Type B pancreatic cell (in vitro differentiated cells): ENCODE results near the gene SELENOI. TPM values are rescaled to one million over a fixed set of nuclear protein-coding genes. Genes with fewer than 3 reads are reported as not detected.
"Not testable (repeated sequence)": the region's sequence is repeated elsewhere in the genome, so short reads cannot be mapped to it uniquely, and the experiment has no call there.

Experiments
- DNase-seq: peaks from one replicate; pipeline ENCODE4 v3.0.0; 2021; ENCODE audit warnings: mixed read lengths; ENCODE audit not compliant: unreplicated experiment; ENCODE audit errors: extremely low spot score
- H3K27ac Mint-ChIP-seq: 2 replicates; pipeline ENCODE4 v1.8.0; 2021; ENCODE audit warnings: mild to moderate bottlenecking, mixed read lengths
- H3K27me3 Mint-ChIP-seq: 2 replicates; pipeline ENCODE4 v1.8.0; 2021; ENCODE audit warnings: mixed read lengths
- H3K36me3 Mint-ChIP-seq: 2 replicates; pipeline ENCODE4 v1.8.0; 2021; ENCODE audit warnings: mixed read lengths
- H3K4me1 Mint-ChIP-seq: one replicate; pipeline ENCODE4 v1.8.0; 2021; ENCODE audit warnings: mixed read lengths; ENCODE audit not compliant: unreplicated experiment
- H3K4me3 Mint-ChIP-seq: 2 replicates; pipeline ENCODE4 v1.8.0; 2021; ENCODE audit warnings: mild to moderate bottlenecking, mixed read lengths
- H3K9me3 Mint-ChIP-seq: 2 replicates; pipeline ENCODE4 v1.8.0; 2021; ENCODE audit warnings: mixed read lengths
- CTCF ChIP-seq: fragments of 200-600 bp; sonication (generic); conservative IDR thresholded peaks from 2 replicates; pipeline ENCODE4 v1.5.0; 2021; ENCODE audit warnings: antibody characterized with exemption, mild to moderate bottlenecking
- total RNA-seq: library from RNA; stranded (reverse); gene quantifications from 2 replicates; pipeline ENCODE4 v1.2.1, GENCODE V29; 2021; ENCODE audit warnings: low replicate concordance

Gene SELENOI
- total RNA-seq, 1 donor from 2014 or later, result 38.8 TPM

GRCh38 chr2:26300234-26300925 lies 45.6 kb upstream of the SELENOI start:
- H3K27ac Mint-ChIP-seq, result no peak overlapping the region
- H3K9me3 Mint-ChIP-seq, result no peaks in the 10 kb centered on the region
- peaks cover 3% of the 10 kb centered on the region for H3K4me1 Mint-ChIP-seq
- TF ChIP-seq CTCF, result no peak
- H3K36me3 Mint-ChIP-seq, result no peaks in the 10 kb centered on the region
- H3K27me3 Mint-ChIP-seq, result peaks cover 3% of the 10 kb centered on the region
- no peak for DNase-seq
- no peak overlapping the region for H3K4me3 Mint-ChIP-seq

- peaks cover 7% of the 10 kb centered on the region for H3K4me1 Mint-ChIP-seq
- no peaks in the 10 kb centered on the region for H3K36me3 Mint-ChIP-seq
- no peaks in the 10 kb centered on the region for H3K9me3 Mint-ChIP-seq
- H3K27me3 Mint-ChIP-seq, result no peaks in the 10 kb centered on the region
- H3K4me3 Mint-ChIP-seq, result no peak overlapping the region
- no peak for DNase-seq
- TF ChIP-seq CTCF, result no peak
- H3K27ac Mint-ChIP-seq, result no peak overlapping the region
Observed at GRCh38 chr2:26302846-26303245, 43.1 kb upstream of the SELENOI start.

- not testable (repeated sequence) for H3K9me3 Mint-ChIP-seq, H3K27ac Mint-ChIP-seq, H3K4me1 Mint-ChIP-seq, H3K27me3 Mint-ChIP-seq, DNase-seq, H3K36me3 Mint-ChIP-seq, H3K4me3 Mint-ChIP-seq
Observed at GRCh38 chr2:26305094-26305493, 40.8 kb upstream of the SELENOI start.

GRCh38 chr2:26305540-26305939 lies 40.4 kb upstream of the SELENOI start:
- Mint-ChIP-seq H3K27ac (no peak overlapping the region), H3K4me1 (peaks cover 7% of the 10 kb centered on the region), H3K9me3 (no peaks in the 10 kb centered on the region), H3K27me3 (no peaks in the 10 kb centered on the region), H3K4me3 (no peak overlapping the region), H3K36me3 (no peaks in the 10 kb centered on the region)
- DNase-seq, result no peak
- no peak for TF ChIP-seq CTCF

- no peak for TF ChIP-seq CTCF
- Mint-ChIP-seq H3K4me1 (peaks cover 7% of the 10 kb centered on the region), H3K27ac (no peak overlapping the region), H3K36me3 (no peaks in the 10 kb centered on the region), H3K27me3 (no peaks in the 10 kb centered on the region), H3K9me3 (no peaks in the 10 kb centered on the region), H3K4me3 (no peak overlapping the region)
- DNase-seq, result no peak
Observed at GRCh38 chr2:26309921-26310320, 36.0 kb upstream of the SELENOI start.

- no peaks in the 10 kb centered on the region for H3K27me3 Mint-ChIP-seq
- no peak for TF ChIP-seq CTCF
- peaks cover 3% of the 10 kb centered on the region for H3K4me1 Mint-ChIP-seq
- H3K4me3 Mint-ChIP-seq, result no peak overlapping the region
- no peak overlapping the region for H3K27ac Mint-ChIP-seq
- no peaks in the 10 kb centered on the region for H3K36me3 Mint-ChIP-seq
- no peaks in the 10 kb centered on the region for H3K9me3 Mint-ChIP-seq
- no peak for DNase-seq
Observed at GRCh38 chr2:26312471-26312870, 33.5 kb upstream of the SELENOI start.
